Neural cell (in vitro differentiated cells): ENCODE measurements around the gene FNDC3B. TPM values are rescaled to one million over a fixed set of nuclear protein-coding genes. Genes with fewer than 3 reads are reported as not detected.
A peak's percentile ranks its signal among the peaks of the same experiment; 100 is the strongest.

Experiments
- H2AFZ ChIP-seq: fragments of 200-600, 300-800 bp; sonication (generic), shearing (Covaris generic); 2 replicates; pipeline ENCODE4 v1.6.0; 2014; ENCODE audit warnings: low read depth, mild to moderate bottlenecking, antibody characterized with exemption, low read length, moderate library complexity
- H3F3A ChIP-seq: fragments of 200-600 bp; shearing (Covaris generic); 2 replicates; pipeline ENCODE4 v1.6.1; 2016; ENCODE audit warnings: mild to moderate bottlenecking, moderate library complexity, mixed read lengths, antibody characterized with exemption, low read length; ENCODE audit not compliant: insufficient read depth, poor library complexity, severe bottlenecking
- H3K27ac ChIP-seq: fragments of 200-600, 300-800 bp; sonication (generic), shearing (Covaris generic); 2 replicates; pipeline ENCODE4 v1.5.1; 2014; ENCODE audit warnings: mild to moderate bottlenecking, low read length, moderate library complexity
- H3K27me3 ChIP-seq: fragments of 300-800, 200-600 bp; sonication (generic), shearing (Covaris generic); 2 replicates; pipeline ENCODE4 v1.6.0; 2014; ENCODE audit warnings: mild to moderate bottlenecking, low read depth, low read length, moderate library complexity; ENCODE audit not compliant: insufficient read depth
- H3K36me3 ChIP-seq: fragments of 300-800, 200-600 bp; sonication (generic), shearing (Covaris generic); 2 replicates; pipeline ENCODE4 v1.5.1; 2014; ENCODE audit warnings: mild to moderate bottlenecking, antibody characterized with exemption, low read length, moderate library complexity; ENCODE audit not compliant: insufficient read depth
- H3K4me2 ChIP-seq: fragments of 300-800, 200-600 bp; sonication (generic), shearing (Covaris generic); 2 replicates; pipeline ENCODE4 v1.6.0; 2014; ENCODE audit warnings: mild to moderate bottlenecking, low read length
- H3K4me3 ChIP-seq: fragments of 300-800, 200-600 bp; sonication (generic), shearing (Covaris generic); 2 replicates; pipeline ENCODE4 v1.5.1; 2014; ENCODE audit warnings: mild to moderate bottlenecking, low read length, moderate library complexity
- H3K79me2 ChIP-seq: fragments of 200-600 bp; shearing (Covaris generic); replicated peaks from 2 replicates; pipeline ENCODE4 v1.6.0; 2014; ENCODE audit warnings: mild to moderate bottlenecking, low read length, moderate library complexity; ENCODE audit not compliant: insufficient read depth
- H3K9ac ChIP-seq: fragments of 300-800, 200-600 bp; sonication (generic), shearing (Covaris generic); 2 replicates; pipeline ENCODE4 v1.6.1; 2016; ENCODE audit warnings: mild to moderate bottlenecking, low read length, mixed read lengths
- H3K9me2 ChIP-seq: fragments of 200-600 bp; shearing (Covaris generic); 2 replicates; pipeline ENCODE4 v1.6.1; 2016; ENCODE audit warnings: mild to moderate bottlenecking, low read length, mixed read lengths; ENCODE audit not compliant: insufficient read depth
- H3K9me3 ChIP-seq: fragments of 200-600, 300-800 bp; sonication (generic), shearing (Covaris generic); 2 replicates; pipeline ENCODE4 v1.6.1; 2016; ENCODE audit warnings: mild to moderate bottlenecking, mixed run types, low read length, moderate library complexity, mixed read lengths
- H4K20me1 ChIP-seq: fragments of 200-600 bp; shearing (Covaris generic); 2 replicates; pipeline ENCODE4 v1.6.1; 2016; ENCODE audit warnings: mild to moderate bottlenecking, mixed run types; ENCODE audit not compliant: insufficient read depth
- EP300 ChIP-seq: fragments of 450-650 bp; conservative IDR thresholded peaks from 2 replicates; pipeline ENCODE4 v1.6.1; 2014; ENCODE audit warnings: antibody characterized with exemption, mild to moderate bottlenecking, moderate library complexity; ENCODE audit not compliant: poor library complexity, severe bottlenecking
- EZH2 ChIP-seq: fragments of 200-600, 300-800 bp; shearing (Covaris generic), sonication (generic); IDR thresholded peaks from 2 replicates; pipeline ENCODE4 v1.6.1; 2014; ENCODE audit warnings: antibody characterized with exemption, low read length, borderline replicate concordance, mild to moderate bottlenecking; ENCODE audit not compliant: insufficient read depth, poor library complexity, severe bottlenecking
- MXI1 ChIP-seq: fragments of 450-650 bp; conservative IDR thresholded peaks from 2 replicates; pipeline ENCODE4 v1.6.1; 2014; ENCODE audit warnings: antibody characterized with exemption, mild to moderate bottlenecking; ENCODE audit not compliant: poor library complexity, severe bottlenecking
- POLR2AphosphoS5 ChIP-seq: IDR thresholded peaks from 2 replicates; pipeline ENCODE4 v1.6.1; 2012
- RAD21 ChIP-seq: fragments of 450-650 bp; conservative IDR thresholded peaks from 2 replicates; pipeline ENCODE4 v1.6.1; 2014; ENCODE audit warnings: antibody characterized with exemption, mild to moderate bottlenecking, moderate library complexity
- SMC3 ChIP-seq: fragments of 450-650 bp; conservative IDR thresholded peaks from 2 replicates; pipeline ENCODE4 v1.6.1; 2014; ENCODE audit warnings: antibody characterized with exemption, mild to moderate bottlenecking, moderate library complexity; ENCODE audit not compliant: poor library complexity
- TAF1 ChIP-seq: IDR thresholded peaks from 2 replicates; pipeline ENCODE4 v1.6.1; 2012; ENCODE audit warnings: low read depth
- polyA plus RNA-seq: library from polyadenylated mRNA; depleted of rRNA; stranded (reverse); fragments of >200 nt; gene quantifications from 2 replicates; pipeline ENCODE4 v1.2.3, GENCODE V29; 2014
- TF ChIP-seq, protein P1 (sequence below): fragments of 450-650 bp; IDR thresholded peaks from 2 replicates; pipeline ENCODE4 v1.5.1; 2014; ENCODE audit warnings: antibody characterized with exemption, mild to moderate bottlenecking, moderate library complexity; ENCODE audit not compliant: poor library complexity, severe bottlenecking
- TF ChIP-seq, protein P2 (sequence below): IDR thresholded peaks from 2 replicates; pipeline ENCODE4 v1.6.1; 2012; ENCODE audit warnings: borderline replicate concordance

FNDC3B gene
- polyA plus RNA-seq, 1 donor from 2014 or later: 4.9 TPM

DNA sequence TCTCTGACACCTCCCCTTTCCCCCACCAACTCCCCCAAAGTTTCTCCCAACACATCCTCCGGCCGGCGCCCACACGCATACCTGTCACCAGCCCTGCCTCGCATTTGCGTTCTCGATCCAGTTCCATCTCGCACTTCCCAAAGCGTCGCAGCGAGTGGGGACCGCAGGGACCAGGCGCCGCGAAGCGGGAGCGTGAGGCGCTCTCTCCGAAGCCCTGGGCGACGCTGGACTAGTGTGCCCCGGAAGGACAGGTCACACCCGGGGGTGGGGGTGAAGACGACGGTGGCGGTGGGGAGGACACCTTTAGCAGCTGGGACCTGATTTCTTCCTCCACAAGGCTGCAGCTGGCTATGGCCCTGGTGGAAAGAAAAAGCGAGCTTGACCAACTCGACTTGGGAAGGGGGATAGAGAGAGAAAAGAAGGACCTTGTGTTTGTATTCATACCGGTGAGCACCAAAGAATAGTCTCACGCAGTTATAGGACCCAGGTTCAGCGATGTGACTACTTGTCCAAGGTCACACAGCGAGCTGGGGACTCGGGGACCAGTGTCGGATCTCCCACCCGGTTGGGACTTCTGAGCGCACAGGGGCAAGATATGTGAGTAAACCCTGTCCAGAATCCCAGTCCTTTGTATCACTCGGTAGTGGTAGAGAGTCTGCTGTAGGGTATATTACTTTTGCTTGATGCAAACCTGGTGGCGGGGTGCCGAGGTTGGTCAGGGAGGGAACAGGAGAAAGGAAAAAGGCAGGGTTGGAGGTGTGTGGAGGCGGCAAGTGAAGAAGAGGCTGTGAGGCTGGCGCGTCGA is 409.5 kb downstream of the FNDC3B start:
- H3K36me3 ChIP-seq: no peaks in the 10 kb centered on the region
- no peak overlapping the region for H3K9ac ChIP-seq
- H3K4me3 ChIP-seq: peak overlapping the region; percentile 65
- no peak overlapping the region for H2AFZ ChIP-seq
- H3K79me2 ChIP-seq: no peaks in the 10 kb centered on the region
- H3K27ac ChIP-seq: no peak overlapping the region
- no peaks in the 10 kb centered on the region for H3K9me3 ChIP-seq
- no peaks in the 10 kb centered on the region for H3F3A ChIP-seq
- peaks cover 63% of the 10 kb centered on the region for H3K27me3 ChIP-seq
- no peaks in the 10 kb centered on the region for H3K9me2 ChIP-seq
- peak overlapping the region; percentile 28 for H3K4me2 ChIP-seq
- no peaks in the 10 kb centered on the region for H4K20me1 ChIP-seq
- TF ChIP-seq SMC3 (no peak), EP300 (no peak), RAD21 (no peak), EZH2 (no peak), TAF1 (no peak), POLR2AphosphoS5 (no peak), MXI1 (no peak)
- TF ChIP-seq, protein P1, sequence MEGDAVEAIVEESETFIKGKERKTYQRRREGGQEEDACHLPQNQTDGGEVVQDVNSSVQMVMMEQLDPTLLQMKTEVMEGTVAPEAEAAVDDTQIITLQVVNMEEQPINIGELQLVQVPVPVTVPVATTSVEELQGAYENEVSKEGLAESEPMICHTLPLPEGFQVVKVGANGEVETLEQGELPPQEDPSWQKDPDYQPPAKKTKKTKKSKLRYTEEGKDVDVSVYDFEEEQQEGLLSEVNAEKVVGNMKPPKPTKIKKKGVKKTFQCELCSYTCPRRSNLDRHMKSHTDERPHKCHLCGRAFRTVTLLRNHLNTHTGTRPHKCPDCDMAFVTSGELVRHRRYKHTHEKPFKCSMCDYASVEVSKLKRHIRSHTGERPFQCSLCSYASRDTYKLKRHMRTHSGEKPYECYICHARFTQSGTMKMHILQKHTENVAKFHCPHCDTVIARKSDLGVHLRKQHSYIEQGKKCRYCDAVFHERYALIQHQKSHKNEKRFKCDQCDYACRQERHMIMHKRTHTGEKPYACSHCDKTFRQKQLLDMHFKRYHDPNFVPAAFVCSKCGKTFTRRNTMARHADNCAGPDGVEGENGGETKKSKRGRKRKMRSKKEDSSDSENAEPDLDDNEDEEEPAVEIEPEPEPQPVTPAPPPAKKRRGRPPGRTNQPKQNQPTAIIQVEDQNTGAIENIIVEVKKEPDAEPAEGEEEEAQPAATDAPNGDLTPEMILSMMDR: no peak
- TF ChIP-seq, protein P2, sequence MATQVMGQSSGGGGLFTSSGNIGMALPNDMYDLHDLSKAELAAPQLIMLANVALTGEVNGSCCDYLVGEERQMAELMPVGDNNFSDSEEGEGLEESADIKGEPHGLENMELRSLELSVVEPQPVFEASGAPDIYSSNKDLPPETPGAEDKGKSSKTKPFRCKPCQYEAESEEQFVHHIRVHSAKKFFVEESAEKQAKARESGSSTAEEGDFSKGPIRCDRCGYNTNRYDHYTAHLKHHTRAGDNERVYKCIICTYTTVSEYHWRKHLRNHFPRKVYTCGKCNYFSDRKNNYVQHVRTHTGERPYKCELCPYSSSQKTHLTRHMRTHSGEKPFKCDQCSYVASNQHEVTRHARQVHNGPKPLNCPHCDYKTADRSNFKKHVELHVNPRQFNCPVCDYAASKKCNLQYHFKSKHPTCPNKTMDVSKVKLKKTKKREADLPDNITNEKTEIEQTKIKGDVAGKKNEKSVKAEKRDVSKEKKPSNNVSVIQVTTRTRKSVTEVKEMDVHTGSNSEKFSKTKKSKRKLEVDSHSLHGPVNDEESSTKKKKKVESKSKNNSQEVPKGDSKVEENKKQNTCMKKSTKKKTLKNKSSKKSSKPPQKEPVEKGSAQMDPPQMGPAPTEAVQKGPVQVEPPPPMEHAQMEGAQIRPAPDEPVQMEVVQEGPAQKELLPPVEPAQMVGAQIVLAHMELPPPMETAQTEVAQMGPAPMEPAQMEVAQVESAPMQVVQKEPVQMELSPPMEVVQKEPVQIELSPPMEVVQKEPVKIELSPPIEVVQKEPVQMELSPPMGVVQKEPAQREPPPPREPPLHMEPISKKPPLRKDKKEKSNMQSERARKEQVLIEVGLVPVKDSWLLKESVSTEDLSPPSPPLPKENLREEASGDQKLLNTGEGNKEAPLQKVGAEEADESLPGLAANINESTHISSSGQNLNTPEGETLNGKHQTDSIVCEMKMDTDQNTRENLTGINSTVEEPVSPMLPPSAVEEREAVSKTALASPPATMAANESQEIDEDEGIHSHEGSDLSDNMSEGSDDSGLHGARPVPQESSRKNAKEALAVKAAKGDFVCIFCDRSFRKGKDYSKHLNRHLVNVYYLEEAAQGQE: no peak

DNA sequence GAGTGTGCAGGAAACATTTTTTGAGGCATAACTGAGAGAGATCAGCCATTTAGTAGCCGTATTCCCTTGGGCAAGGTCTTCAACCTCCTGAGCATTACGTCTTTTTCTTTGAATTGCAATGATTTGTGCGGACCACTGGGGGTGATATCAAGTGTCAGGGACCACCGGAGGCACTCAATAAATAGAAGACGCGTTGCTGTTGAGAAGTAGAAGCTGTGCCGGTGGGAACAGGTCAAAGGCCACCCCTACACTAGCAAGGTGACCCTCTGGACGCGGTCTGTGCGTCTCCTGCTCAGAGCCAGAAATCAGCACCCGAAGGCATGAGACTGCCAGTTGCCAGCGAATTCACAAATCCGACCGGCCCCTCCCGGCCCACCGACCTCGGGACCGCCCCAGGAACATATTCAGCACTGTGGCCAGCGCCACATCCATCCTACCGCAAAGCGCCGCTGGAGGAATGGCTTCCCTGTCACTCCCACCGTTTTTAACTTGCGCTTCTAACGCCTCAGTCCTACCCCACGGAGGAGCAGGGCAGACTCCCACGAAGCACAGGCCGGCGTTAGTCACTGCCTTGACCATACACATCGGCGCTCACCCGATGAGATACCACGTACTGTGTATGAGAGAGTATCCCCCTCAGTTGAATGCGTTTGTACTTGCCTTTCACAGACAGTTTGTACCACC is 410.2 kb downstream of the FNDC3B start:
- Histone ChIP-seq H3K27me3 (peaks cover 63% of the 10 kb centered on the region), H4K20me1 (no peaks in the 10 kb centered on the region)

More for the DNA sequence above, 410.2 kb downstream of the FNDC3B start:
- Histone ChIP-seq H3K27ac (no peak overlapping the region), H3K9me3 (no peaks in the 10 kb centered on the region), H3K9ac (no peak overlapping the region), H3F3A (no peaks in the 10 kb centered on the region), H3K79me2 (no peaks in the 10 kb centered on the region), H2AFZ (no peak overlapping the region), H3K36me3 (no peaks in the 10 kb centered on the region), H3K4me3 (peak overlapping the region; percentile 65), H3K4me2 (no peak overlapping the region), H3K9me2 (no peaks in the 10 kb centered on the region)
- no peak for TF ChIP-seq TAF1
- TF ChIP-seq EZH2: no peak
- TF ChIP-seq, protein P2: peak; percentile 60
- TF ChIP-seq, protein P1: no peak
- no peak for TF ChIP-seq SMC3
- TF ChIP-seq EP300: no peak
